Stimulated activated CD4-positive, alpha-beta T cell treated with anti-CD3 and anti-CD28 coated beads, TNF-alpha, amount 100 ng/mL, for 24 hours (primary cell): ENCODE data around the gene EPGN.

Experiments
- DNase-seq, 3 experiments: peaks; one replicate each; pipeline ENCODE4 v3.0.0-alpha.2; 2020; ENCODE audit warnings: low read depth in 3 of 3

The EPGN gene

DNA sequence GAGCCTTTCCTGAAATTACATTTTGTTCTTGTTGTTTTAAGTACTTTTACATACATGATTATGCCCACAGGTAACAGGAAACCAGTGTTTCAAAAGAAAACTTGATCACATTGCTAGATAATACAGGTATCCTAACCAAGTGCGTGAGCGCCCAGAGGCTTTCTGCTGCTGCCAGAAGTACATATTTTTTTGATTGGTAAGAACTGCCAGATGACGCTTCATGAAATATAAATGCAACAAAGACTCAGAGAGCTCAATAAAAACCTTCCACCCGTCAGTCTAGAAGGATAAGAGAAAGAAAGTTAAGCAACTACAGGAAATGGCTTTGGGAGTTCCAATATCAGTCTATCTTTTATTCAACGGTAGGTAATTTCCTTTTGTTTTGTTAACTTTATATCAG is at the start of gene EPGN:
EPGN (plus strand) TSS at position 256 of the 400 bp plus-strand sequence; CDS start at position 320, 64 bp downstream.
- DNase-seq, result no peak

DNA sequence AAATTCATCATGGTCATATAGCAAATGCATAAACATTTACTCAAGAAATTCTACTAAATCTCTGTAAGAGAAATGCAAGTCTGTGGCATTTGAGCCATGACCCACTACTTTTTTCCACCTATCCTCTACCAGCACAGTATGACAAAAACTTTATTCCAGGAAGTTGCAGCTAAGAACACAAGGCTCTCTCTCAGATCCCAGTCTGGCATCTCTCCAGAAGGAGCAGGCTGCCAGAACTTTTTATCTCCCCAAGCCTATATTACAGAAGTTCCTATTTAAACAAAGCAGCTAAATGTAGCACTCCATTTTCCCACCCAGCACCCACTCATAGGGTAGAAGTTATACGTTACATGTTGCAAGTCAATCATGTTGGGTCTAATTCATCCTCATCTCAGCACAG is 49.3 kb upstream of the EPGN start:
- DNase-seq, result no peak

- no peak for DNase-seq
Measured at GRCh38 chr4:74260036-74260435, 48.2 kb upstream of the EPGN start.

- no peak for DNase-seq
Measured at GRCh38 chr4:74262522-74262921, 45.7 kb upstream of the EPGN start.

DNA sequence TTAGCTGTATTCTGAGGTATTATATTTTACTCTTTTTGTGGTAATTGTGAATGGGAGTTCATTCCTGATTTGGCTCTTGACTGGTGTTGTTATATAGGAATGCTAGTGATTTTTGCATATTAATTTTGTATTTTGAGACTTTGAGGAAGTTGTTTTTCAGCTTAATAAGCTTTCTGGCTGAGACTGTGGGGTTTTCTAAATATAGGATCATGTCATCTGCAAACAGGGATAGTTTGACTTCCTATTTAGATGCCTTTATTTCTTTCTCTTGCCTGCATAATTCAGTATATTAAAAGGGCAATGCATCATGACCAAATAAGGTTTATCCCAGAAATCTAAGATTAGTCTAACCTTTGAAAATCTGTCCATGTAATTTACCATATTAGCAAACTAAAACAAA is 44.7 kb upstream of the EPGN start:
- no peak for DNase-seq

- DNase-seq, result no peak
Measured at GRCh38 chr4:74266081-74266480, 42.2 kb upstream of the EPGN start.

DNA sequence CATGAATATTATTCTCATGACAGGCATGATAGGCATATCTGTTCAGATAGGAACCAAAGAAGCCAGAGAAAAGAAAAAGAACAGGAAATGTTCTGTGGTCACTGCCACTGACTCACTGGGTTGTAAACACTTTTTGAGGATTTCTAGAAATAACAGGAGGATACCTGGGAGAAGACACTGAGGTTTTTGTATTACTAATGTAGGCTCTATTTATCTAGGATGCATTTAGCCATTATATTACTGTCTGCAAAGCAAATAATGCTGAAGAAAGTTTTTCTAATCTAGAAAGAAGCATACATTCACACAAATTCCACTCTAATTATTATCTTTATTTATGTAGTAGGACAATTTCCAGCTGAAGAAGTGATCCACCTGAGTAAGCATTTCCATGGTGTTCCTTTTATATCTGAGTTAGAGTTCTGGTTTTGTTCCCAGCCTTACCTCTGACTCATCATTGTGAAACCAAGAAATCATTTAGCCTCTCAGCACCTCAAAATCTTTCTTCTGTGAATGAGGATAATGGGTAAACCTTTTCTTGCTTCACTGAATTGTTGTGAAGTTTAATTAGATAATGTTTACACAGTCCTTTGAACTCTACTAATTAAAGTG is 40.2 kb upstream of the EPGN start:
- DNase-seq, result no peak

- no peak for DNase-seq
Measured at GRCh38 chr4:74268643-74269042, 39.6 kb upstream of the EPGN start.

DNA sequence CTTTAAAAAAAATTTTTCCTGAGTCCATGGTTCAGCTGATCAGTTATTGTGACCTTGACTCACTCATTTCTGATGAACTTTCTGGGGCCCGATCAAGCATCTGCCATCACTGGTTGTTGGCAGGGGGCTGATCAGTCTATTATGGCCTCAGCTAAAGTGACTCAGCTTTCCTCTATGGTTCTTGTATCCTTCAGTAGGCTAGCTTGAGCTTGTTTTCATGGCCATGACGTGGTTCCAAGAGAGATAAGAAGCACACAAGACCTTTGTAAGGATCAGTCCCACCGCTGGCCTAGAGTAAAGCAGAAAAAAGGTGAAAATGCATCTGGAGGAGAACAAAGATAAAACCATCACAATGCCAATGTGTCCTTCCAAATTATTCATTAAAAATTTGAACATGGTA is 29.8 kb upstream of the EPGN start:
- DNase-seq, result no peak

- no peak for DNase-seq
Measured at GRCh38 chr4:74279716-74280115, 28.6 kb upstream of the EPGN start.

DNA sequence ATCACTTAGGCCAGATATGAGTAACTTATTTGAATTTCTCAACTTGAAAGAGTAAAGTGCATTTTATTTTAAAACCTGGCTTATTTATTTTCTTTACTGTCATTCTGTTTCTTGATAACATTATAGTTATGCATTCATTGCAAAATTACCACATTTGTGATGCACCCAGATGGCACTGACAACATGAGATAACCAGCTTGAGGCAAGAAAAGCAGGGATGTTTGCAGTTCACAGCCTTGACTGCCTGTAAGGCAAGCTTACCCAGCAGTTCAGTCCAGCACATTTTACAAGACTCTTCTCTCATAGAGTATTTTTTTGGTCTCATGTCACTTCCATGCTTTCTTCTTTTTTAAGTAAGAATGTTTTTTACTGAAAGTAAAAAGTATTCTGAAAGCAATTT is 25.3 kb upstream of the EPGN start:
- no peak for DNase-seq

- DNase-seq, result no peak
Measured at GRCh38 chr4:74283614-74284013, 24.7 kb upstream of the EPGN start.

GRCh38 chr4:74284053-74284452 is 24.2 kb upstream of the EPGN start:
- DNase-seq, result no peak

- no peak for DNase-seq
Measured at GRCh38 chr4:74287164-74287563, 21.1 kb upstream of the EPGN start.

DNA sequence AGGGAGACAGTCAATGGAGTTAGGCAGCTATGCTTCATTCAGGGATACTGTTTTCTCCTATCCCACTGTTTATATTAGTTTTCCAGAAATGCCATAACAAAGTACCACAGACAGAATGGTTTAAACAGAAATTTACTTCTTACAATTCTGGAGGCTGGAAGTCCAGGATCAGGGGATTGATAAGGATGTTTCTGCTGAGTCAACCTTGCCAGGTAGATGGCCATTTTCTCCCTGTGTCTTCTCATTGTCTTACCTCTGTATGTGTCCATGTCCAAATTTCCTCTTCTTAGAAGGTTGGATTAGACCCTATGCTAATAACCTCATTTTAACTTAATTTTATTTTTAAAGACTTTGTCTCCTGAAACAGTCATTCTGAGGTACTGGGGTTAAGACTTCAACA is 20.5 kb upstream of the EPGN start:
- DNase-seq, result no peak

DNA sequence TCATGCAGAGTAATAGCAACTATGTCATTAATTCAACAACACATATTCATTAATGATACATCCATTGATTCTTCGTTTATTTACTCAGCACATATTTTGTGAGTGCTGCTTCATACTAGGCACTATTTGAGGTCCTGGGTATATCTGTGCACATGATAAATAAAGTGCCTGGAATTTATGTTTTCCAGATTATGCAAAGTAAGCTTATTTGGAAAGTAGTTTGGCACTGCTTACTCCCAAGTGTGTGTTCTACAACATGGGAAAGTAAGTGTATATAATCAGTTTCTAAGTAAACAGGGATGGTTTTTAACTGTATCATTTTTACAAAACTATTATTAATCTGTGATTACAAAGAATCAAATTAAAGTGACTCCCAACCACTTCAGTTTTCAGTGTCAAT is 16.8 kb upstream of the EPGN start:
- DNase-seq, result no peak

- DNase-seq, result no peak
Measured at GRCh38 chr4:74292111-74292870, 16.0 kb upstream of the EPGN start.

GRCh38 chr4:74293558-74293957 is 14.7 kb upstream of the EPGN start:
- no peak for DNase-seq

DNA sequence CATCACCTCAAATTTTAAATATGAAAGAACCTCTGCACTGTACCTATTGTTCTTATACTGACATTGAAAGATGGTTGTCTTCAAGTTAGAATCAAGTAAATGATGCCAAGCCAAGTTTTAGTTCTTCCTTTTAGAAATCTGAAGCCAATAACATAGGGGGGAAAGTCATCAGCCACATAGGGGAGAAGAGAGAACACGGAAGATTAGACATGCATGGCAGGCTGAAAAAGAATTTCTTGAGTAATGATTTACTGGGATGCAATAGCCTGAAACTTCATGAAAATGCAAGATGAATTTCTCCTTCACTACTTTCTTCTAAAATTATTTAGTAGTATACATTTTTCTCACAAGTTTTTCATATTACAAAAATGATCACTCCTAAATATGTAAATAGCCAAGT is 13.6 kb upstream of the EPGN start:
- DNase-seq, result no peak

GRCh38 chr4:74297539-74297938 is 10.7 kb upstream of the EPGN start:
- DNase-seq, result no peak

DNA sequence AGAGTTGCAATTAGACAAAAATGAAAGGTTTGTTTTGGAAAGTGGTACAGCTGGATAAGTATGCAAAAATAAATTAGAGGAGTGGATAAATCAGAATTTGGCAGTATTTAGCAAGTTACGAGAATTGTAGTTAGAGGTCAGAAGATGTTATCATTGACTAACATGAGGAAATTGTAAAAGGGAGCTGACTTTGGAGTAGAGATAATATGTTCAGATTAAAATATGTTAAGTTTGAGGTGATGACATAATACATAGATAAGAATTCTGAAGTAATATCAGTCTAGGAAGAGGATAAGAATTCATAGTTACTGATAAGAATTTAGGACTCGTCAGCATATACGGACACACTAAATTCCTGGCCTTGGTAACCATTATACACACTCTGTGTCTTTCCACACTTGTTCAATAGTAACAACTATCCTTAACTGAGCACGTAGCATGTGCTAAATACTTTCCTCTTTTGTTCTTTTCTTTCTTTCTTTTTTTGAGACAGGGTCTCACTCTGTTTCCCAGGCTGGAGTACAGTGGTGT is 4.1 kb upstream of the EPGN start:
- DNase-seq, result no peak

DNA sequence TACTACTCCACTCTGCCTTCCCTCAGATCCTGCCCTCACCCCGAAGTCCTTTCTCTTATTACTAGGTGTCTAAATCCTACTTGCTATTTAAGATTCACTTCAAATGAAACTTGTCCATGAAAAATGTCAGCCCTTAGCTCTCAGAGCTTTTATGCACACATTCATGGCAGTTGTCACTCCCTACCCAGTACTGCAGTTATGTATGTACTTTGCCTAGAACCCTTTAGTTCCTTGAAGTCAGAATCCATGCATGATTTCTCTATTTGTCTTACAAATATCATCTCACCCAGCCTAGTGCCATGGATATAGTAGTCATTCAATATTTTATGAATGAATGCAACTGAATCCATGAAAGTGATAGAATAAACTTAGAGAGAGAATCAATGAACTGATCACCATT is 3.3 kb upstream of the EPGN start:
- no peak for DNase-seq

- DNase-seq, result no peak
Measured at GRCh38 chr4:74307170-74307569, 1.1 kb upstream of the EPGN start.
